Natural killer cell (primary cell): ENCODE results near the gene GOLGA8H. TPM values are rescaled to one million over a fixed set of nuclear protein-coding genes. Genes with fewer than 3 reads are reported as not detected.
"Not testable (repeated sequence)": the region's sequence is repeated elsewhere in the genome, so short reads cannot be mapped to it uniquely, and the experiment has no call there.

Experiments
- ATAC-seq, 3 donors: fragments of 150-1000 bp in 2 of 3; fragments of 200-7000 bp in 1 of 3; cut with Tn5 transposase; 1 replicate in 1 of 3; 2 replicates in 2 of 3; pipeline ENCODE4 v1.10.0; 2021; ENCODE audit warnings: mild to moderate bottlenecking in 2 of 3, moderate library complexity in 2 of 3
- DNase-seq, 2 donors: peaks; one replicate each; pipeline versions ENCODE4 v3.0.0 to v3.0.0-alpha.2; 2013 to 2021; ENCODE audit warnings: mixed read lengths in 1 of 2
- H3K27ac ChIP-seq: one replicate; pipeline ENCODE4 v1.5.1; 2013; ENCODE audit warnings: mild to moderate bottlenecking, low read length
- H3K27me3 ChIP-seq: one replicate; pipeline ENCODE4 v1.6.1; 2013; ENCODE audit warnings: low read length; ENCODE audit not compliant: control insufficient read depth, insufficient read depth
- H3K36me3 ChIP-seq: one replicate; pipeline ENCODE4 v1.6.1; 2013; ENCODE audit warnings: low read length; ENCODE audit not compliant: control insufficient read depth, insufficient read depth
- H3K4me1 ChIP-seq: one replicate; pipeline ENCODE4 v1.6.1; 2013; ENCODE audit warnings: low read length; ENCODE audit not compliant: control insufficient read depth, insufficient read depth
- H3K4me3 ChIP-seq: one replicate; pipeline ENCODE4 v1.5.1; 2013; ENCODE audit warnings: low read length
- H3K9me3 ChIP-seq: one replicate; pipeline ENCODE4 v1.6.1; 2013; ENCODE audit warnings: low read length; ENCODE audit not compliant: control insufficient read depth, insufficient read depth
- H3K27ac Mint-ChIP-seq, 2 donors: one replicate each; pipeline ENCODE4 v1.8.0; 2022; ENCODE audit warnings: mild to moderate bottlenecking in 2 of 2, mixed read lengths in 2 of 2, moderate library complexity in 1 of 2
- H3K27me3 Mint-ChIP-seq, 2 donors: one replicate each; pipeline ENCODE4 v1.8.0; 2022; ENCODE audit warnings: low read depth in 2 of 2, mixed read lengths in 2 of 2
- H3K36me3 Mint-ChIP-seq: one replicate; pipeline ENCODE4 v1.8.0; 2022; ENCODE audit warnings: mixed read lengths
- H3K4me1 Mint-ChIP-seq, 2 donors: one replicate each; pipeline ENCODE4 v1.8.0; 2022; ENCODE audit warnings: mixed read lengths in 2 of 2
- H3K4me3 Mint-ChIP-seq: one replicate; pipeline ENCODE4 v1.8.0; 2022; ENCODE audit warnings: mild to moderate bottlenecking, moderate library complexity, mixed read lengths
- H3K9me3 Mint-ChIP-seq, 2 donors: one replicate each; pipeline ENCODE4 v1.8.0; 2022; ENCODE audit warnings: mixed read lengths in 2 of 2
- CTCF ChIP-seq: fragments of 200-600 bp; IDR thresholded peaks from one replicate; pipeline ENCODE4 v1.8.0; 2022; ENCODE audit warnings: antibody characterized with exemption
- WGBS: methylation state at CpG from one replicate; pipeline ENCODE4 v1.1.7; 2013; ENCODE audit warnings: missing lambda C conversion rate; ENCODE audit not compliant: insufficient coverage; 5-methylcytosine and 5-hydroxymethylcytosine counted together
- intact Hi-C: fragments of 100-400 bp; cut with micrococcal nuclease; formaldehyde crosslinking; loops from one replicate; pipeline ENCODE4 v1.14.2; 2022
- total RNA-seq, 4 donors: library from RNA; stranded (reverse); fragments of 120-200 nt in 1 of 4; gene quantifications; one replicate each; pipeline versions ENCODE4 v1.2.3 to v1.2.4, GENCODE V29; 2013 to 2022

Gene GOLGA8H
- total RNA-seq, 3 donors from 2014 or later (not counting 1 experiment from before 2014, with no cell fraction given): 1.2 to 2.6 (median 2.3) TPM

DNA sequence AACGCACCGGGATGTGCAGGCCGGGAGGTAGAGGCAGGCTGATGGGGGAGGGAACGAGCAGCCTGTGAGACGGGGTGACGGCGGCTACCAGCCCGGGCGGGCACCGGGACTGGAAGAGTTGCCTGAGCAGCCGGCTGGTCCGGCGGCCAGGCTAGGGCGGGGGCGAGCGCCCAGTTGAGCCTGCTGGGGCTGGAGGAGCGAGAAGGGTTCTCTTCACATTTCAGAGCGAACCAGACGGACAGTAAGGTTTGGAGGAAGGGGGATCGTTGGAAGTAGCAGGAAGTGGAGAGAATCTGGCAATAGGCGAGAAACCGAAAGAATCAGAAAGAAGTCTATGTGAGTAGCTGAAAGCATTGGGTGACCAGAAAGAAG, 22.4 kb downstream of the GOLGA8H start:
- ATAC-seq: peak in 1 of 3 donors; percentile 3
- DNase-seq: peak in 1 of 2 donors; percentile 43
- H3K27me3 ChIP-seq, H3K27me3 Mint-ChIP-seq, H3K36me3 Mint-ChIP-seq, H3K9me3 Mint-ChIP-seq, H3K27ac ChIP-seq, intact Hi-C loops, H3K36me3 ChIP-seq, H3K9me3 ChIP-seq, H3K4me1 ChIP-seq: not testable (repeated sequence)
- H3K4me3 Mint-ChIP-seq: peak overlapping the region; percentile 99
- 0% methylated on average over 8 of the region's 22 CpGs for WGBS
- H3K27ac Mint-ChIP-seq: peak overlapping the region; percentile 98
- peak overlapping the region; percentile 62 for H3K4me3 ChIP-seq
- peaks cover 22 to 24% of the 10 kb centered on the region in 2 donors for H3K4me1 Mint-ChIP-seq
- TF ChIP-seq CTCF: peak; percentile 6

DNA sequence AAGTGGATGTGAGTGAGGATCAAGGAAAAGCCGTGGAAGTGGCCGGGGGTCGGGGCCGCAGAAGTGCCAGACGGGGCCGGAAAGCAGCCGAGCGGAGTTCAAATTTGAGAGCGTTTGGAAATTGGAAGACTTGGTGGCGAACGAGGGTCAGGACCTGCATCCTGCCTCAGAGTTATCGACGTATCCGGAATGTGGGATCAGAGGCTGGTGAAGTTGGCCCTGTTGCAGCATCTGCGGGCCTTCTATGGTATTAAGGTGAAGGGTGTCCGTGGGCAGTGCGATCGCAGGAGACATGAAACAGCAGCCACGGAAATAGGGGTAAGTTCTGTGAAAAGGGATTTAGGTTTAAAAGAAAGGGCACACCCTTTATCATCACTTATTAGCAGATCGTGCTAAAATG, 22.8 kb downstream of the GOLGA8H start:
- peak overlapping the region; percentile 98 for H3K27ac Mint-ChIP-seq
- peak in 1 of 2 donors; percentile 23 for DNase-seq
- H3K36me3 ChIP-seq, H3K27me3 Mint-ChIP-seq, H3K9me3 ChIP-seq, H3K4me1 ChIP-seq, H3K9me3 Mint-ChIP-seq, intact Hi-C loops, H3K27me3 ChIP-seq, H3K27ac ChIP-seq, ATAC-seq, H3K36me3 Mint-ChIP-seq: not testable (repeated sequence)
- H3K4me3 ChIP-seq: peak overlapping the region; percentile 62
- H3K4me1 Mint-ChIP-seq: peaks cover 22 to 24% of the 10 kb centered on the region in 2 donors
- H3K4me3 Mint-ChIP-seq: peak overlapping the region; percentile 99
- WGBS: 0% methylated on average over 8 of the region's 20 CpGs

- Mint-ChIP-seq H3K27ac (peak overlapping the region in 1 of 2 donors; percentile 19), H3K27me3 (no peaks in the 10 kb centered on the region), H3K4me1 (peaks cover 0 to 7% of the 10 kb centered on the region in 2 donors), H3K4me3 (no peak overlapping the region), H3K9me3 (peaks cover 0 to 3% of the 10 kb centered on the region in 2 donors), H3K36me3 (no peaks in the 10 kb centered on the region)
- no peaks in the 10 kb centered on the region for H3K4me1 ChIP-seq
- no peak overlapping the region for H3K4me3 ChIP-seq
- DNase-seq (no peak), ATAC-seq (no peak)
- H3K36me3 ChIP-seq: no peaks in the 10 kb centered on the region
- TF ChIP-seq CTCF: no peak
- WGBS: 78% methylated on average over 5 of the region's 5 CpGs
- no peaks in the 10 kb centered on the region for H3K27me3 ChIP-seq
- intact Hi-C loops: no loop called here
- H3K27ac ChIP-seq: no peak overlapping the region
- no peaks in the 10 kb centered on the region for H3K9me3 ChIP-seq
Observed at GRCh38 chr15:30650012-30650929, 46.4 kb downstream of the GOLGA8H start.

GRCh38 chr15:30661154-30661553, 57.3 kb downstream of the GOLGA8H start:
- WGBS: 100% methylated on average over 1 of the region's 1 CpG
- not testable (repeated sequence) for ATAC-seq, H3K27ac ChIP-seq, H3K27ac Mint-ChIP-seq, H3K4me1 ChIP-seq, H3K9me3 Mint-ChIP-seq, H3K4me1 Mint-ChIP-seq, H3K27me3 ChIP-seq, H3K36me3 ChIP-seq, H3K9me3 ChIP-seq, H3K4me3 ChIP-seq, H3K4me3 Mint-ChIP-seq, H3K36me3 Mint-ChIP-seq, H3K27me3 Mint-ChIP-seq
- peak; percentile 30 for TF ChIP-seq CTCF
- DNase-seq: peak in 1 of 2 donors; percentile 55
- intact Hi-C loops: loop anchor here (2.0 kb wide), 1 partner anchor 468 kb away; no protein-coding TSS in a partner anchor

Other genes starting within 250 kb of the GOLGA8H start
- 10 to 100 TPM; 11.7 to 32.5 (median 18.3) TPM for gene CHRFAM7A, start 210.5 kb upstream of the GOLGA8H start, total RNA-seq
- 100 to 1,000 TPM in 1 of 3 donors, 10 to 100 TPM in 2; 40.0 to 126 (median 42.7) TPM for gene GOLGA8R, start 189.8 kb upstream of the GOLGA8H start, total RNA-seq
- gene GOLGA8Q, start 52.0 kb upstream of the GOLGA8H start, total RNA-seq: 10 to 100 TPM in 1 of 3 donors, 1 to 10 TPM in 2; 4.1 to 17.3 (median 8.9) TPM